Epidermal melanocyte (primary cell): ENCODE results near the gene CYP2A13.
"Not testable (repeated sequence)": the region's sequence is repeated elsewhere in the genome, so short reads cannot be mapped to it uniquely, and the experiment has no call there.

Experiments used
- DNase-seq: peaks from one replicate; pipeline ENCODE4 v3.0.0; 2011; ENCODE audit warnings: low spot score; ENCODE audit not compliant: insufficient read length

Gene CYP2A13, protein sequence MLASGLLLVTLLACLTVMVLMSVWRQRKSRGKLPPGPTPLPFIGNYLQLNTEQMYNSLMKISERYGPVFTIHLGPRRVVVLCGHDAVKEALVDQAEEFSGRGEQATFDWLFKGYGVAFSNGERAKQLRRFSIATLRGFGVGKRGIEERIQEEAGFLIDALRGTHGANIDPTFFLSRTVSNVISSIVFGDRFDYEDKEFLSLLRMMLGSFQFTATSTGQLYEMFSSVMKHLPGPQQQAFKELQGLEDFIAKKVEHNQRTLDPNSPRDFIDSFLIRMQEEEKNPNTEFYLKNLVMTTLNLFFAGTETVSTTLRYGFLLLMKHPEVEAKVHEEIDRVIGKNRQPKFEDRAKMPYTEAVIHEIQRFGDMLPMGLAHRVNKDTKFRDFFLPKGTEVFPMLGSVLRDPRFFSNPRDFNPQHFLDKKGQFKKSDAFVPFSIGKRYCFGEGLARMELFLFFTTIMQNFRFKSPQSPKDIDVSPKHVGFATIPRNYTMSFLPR

DNA sequence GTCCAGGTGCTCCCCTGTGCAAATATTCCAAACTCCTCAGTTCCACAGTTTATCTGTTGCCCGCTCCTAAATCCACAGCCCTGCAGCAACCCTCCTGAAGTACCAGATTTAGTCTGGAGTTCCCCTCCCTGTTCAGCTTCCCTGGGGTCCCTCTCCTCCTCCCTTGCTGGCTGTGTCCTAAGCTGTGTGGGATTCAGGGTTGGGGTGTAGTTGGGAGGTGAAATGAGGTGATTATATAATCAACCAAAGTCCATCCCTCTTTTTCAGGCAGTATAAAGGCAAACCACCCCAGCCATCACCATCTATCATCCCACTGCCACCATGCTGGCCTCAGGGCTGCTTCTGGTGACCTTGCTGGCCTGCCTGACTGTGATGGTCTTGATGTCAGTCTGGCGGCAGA, at the start of gene CYP2A13:
TSS of gene CYP2A13 (plus strand) at position 301 of the 400 bp plus-strand sequence. CDS start at position 322, 21 bp downstream.
- DNase-seq = no peak

DNA sequence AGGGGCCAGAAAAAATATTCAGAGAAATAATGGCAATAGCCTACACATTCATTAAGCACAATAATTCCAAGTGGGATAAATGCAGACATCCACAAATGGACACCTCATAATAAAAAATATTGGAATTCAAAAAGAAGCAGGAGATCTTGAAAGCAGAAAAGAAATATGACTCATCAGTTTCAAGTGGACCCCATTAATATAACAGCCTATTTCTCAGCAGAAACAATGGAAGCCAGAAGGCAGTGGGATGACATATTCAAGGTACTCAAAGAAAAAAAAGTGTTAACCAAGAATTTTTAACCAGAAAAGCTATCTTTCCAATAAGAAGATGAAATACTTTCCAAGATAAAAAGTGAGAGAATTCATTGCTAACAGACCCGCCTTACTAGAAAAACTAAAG, 48.4 kb upstream of the CYP2A13 start:
- no peak for DNase-seq

DNA sequence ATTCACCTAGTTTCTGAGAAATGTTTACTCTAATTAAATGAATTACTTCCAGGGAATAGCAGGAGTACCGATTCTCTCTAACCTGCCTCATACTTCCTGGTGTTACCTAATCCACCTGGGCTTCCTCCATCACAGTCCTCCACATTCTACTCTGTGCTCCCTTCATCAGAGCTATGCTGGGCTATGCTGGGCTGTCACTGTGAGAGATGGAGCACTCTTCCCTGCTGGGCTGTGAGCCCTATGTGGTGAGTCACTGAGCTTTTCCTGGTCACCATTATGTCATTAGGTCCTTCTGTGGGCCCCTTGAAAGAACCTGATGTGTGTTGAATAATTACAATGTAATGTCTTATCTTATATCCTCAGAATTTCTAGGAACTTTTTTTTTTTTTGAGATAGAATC, 43.2 kb upstream of the CYP2A13 start:
- not testable (repeated sequence) for DNase-seq

DNA sequence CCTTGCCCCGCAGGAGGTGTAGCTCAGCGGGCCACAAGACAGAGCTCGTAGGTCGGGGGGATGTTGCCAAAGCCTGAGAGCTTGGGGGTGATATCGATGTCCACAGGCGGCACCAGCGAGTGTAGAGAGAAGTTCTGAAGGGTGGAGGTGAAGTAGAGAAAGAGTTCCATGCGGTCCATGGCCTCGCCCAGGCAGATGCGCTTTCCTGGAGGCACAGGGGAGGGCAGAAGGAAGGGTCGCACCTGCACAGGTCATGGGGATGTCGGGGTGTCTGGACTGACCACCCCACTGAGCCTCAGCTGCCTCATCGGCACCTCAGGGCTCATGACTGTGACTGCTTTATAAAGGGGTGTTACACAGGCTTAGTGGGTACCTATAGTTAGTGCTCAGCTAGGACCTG, 37.8 kb upstream of the CYP2A13 start:
- DNase-seq = no peak

DNA sequence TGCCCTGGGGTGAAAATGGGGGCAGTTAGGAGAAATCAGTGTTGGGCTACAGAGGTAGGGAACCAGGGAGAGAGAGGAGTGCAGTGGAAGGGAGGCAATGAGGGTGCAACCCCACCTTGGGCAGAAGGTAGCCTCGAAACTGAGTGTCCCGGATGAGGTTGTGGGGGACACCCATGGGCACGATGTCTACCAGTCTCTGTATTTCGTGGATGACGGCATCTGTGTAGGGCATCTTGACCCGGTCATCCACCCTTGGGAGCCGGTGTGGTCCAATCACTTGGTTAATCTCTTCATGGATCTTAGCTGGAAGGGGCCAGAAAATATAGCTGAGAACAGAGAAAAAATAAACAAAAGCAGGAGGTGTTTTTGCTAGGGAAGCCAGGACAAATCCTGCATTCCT, 36.1 kb upstream of the CYP2A13 start:
- DNase-seq = not testable (repeated sequence)

DNA sequence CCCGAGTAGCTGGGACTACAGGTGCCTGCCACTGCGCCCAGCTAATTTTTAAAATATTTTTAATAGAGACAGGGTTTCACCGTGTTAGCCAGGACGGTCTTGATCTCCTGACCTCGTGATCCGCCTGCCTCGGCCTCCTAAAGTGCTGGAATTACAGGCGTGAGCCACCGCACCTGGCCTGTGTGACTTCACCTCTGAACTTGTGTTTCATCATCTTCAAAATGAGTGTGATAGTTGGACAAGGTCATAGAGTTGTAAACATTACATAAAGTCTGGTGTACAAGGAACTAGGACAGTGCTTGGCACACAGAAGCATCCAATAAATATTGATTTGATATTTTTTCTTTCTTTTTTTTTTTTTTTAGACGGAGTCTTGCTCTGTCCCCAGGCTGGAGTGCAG, 34.9 kb upstream of the CYP2A13 start:
- DNase-seq = not testable (repeated sequence)

DNA sequence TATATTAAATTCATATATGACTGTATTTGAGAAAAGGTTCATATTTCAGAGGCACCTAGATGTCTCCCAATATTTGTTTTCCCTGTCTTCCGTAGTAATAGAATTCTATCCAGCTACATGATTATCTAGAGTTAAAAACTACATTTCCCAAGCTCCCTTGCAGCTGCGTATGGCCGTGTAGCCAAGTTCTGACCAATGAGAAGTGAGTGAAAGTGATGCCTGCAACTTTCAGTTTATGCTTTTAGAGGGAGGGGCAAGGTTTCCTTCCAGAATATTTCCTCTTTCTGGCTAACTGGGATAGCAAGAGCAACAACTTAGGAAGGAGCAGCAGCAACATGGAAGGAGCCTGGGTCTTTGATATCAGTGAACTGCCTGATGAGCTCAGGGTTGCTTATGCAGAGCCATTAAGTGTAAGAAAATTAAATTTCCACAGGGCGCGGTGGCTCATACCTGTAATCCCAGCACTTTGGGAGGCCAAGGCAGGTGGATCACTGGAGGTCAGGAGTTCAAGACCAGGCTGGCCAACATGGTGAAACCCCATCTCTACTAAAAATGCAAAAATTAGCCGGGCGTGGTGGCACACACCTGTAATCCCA, 23.2 kb upstream of the CYP2A13 start:
- no peak for DNase-seq

DNA sequence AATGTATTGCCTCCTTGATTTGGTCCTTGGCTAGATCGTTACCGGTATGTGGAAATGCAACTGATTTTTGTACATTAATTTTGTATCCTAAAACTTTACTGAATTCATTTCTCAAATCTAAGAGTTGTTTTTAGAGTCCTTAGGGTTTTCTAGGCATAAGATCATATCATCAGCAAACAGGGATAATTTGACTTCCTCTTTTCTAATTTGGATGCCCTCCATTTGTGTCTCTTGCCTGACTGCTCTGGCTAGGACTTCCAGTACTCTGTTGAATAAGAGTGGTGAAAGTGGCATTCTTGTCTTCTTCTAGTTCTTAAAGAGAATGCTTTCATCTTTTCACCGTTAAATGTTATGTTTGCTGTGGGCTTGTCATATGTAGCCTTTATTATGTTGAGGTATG, 12.0 kb upstream of the CYP2A13 start:
- no peak for DNase-seq

DNA sequence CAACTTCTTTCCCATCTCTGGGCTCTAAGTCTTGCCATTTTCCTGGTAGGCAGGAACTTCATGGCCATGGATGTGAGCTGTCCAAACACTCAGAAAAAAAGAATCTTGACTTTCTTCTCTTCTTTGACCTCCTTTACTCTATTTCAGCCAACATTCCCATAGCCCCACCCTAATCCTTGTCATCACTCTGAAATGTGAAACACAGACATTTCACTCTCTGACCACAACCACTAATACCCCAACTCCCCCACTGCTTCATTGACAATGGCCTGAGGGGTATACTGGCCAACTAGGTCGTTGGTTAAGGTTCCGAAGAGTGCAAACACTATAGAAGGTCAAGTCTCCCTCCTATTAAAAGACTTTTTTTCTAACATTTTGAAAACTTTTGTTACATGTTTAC, 4.7 kb upstream of the CYP2A13 start:
- no peak for DNase-seq

DNA sequence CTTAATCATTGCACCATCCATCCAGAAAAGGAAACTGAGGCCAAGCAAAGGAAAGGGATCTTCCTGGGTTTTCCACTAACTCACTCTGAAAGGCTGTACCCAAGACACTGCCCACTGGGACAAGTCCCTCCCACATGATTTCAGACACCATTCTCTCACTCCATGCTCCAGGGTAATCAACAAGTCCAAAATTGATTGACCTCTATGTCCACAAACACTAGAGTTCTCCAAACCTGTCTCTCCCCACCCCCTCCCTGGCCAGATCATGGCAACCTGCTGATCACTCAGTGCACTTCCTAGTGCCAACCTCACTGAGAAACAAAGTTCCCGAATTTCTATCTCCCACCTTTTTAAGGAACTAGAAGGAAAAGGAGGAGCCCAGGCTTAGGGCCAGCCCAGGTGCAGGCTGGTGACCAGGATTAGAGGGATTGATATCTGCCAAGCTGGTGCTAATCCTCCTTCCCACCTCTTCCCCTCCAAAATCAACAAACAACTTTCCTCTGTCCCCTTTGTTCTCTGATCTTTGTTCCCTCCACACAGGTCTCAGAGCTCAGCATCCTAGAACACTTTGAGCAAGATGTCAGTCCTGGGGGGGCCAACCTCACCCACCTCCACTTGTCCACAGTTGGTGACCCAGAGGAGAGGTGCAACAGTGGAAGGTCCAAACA, 2.4 kb upstream of the CYP2A13 start:
- no peak for DNase-seq

DNA sequence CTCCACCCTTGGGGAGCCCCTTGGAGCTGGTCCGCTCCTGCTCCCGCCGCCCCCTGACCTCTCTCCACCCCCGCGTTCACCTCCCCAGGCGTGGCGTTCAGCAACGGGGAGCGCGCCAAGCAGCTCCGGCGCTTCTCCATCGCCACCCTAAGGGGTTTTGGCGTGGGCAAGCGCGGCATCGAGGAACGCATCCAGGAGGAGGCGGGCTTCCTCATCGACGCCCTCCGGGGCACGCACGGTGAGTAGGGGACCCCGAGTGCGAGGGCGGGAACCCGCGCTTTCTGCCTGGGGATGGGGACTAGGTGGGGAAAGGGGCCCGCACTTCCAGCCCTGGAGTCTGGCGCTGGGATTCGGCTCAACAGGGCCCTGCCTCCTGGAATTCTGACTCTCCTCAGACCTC, 1.7 kb downstream of the CYP2A13 start:
- DNase-seq = no peak

DNA sequence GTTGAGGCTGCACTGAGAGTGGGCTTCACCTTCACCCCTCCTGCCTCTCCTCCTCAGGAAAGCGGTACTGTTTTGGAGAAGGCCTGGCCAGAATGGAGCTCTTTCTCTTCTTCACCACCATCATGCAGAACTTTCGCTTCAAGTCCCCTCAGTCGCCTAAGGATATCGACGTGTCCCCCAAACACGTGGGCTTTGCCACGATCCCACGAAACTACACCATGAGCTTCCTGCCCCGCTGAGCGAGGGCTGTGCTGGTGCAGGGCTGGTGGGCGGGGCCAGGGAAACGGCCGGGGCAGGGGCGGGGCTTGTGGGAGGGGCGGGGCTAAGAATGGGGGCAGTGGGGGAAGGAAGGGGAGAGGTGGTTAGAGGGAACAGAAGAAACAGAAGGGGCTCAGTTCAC, 7.5 kb downstream of the CYP2A13 start:
- DNase-seq = no peak

DNA sequence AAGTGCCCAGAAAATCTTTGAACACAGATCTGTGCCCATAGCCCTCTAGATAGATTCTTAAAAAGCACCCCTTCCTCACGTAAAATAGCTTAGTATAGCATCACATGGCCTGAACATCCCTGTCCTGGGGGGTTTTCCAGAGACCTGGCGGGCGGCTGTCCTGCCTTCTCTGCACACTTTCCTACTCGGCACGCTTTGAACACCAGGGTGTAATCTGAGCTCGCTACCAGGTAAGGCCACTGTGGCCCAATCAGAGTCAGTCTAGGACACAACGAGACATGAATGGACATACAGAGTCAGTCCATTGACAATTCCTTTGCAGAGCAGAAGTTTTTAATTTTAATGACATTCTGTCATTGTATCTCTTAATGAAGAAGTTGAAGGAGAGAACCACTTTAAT, 8.1 kb downstream of the CYP2A13 start:
- no peak for DNase-seq

DNA sequence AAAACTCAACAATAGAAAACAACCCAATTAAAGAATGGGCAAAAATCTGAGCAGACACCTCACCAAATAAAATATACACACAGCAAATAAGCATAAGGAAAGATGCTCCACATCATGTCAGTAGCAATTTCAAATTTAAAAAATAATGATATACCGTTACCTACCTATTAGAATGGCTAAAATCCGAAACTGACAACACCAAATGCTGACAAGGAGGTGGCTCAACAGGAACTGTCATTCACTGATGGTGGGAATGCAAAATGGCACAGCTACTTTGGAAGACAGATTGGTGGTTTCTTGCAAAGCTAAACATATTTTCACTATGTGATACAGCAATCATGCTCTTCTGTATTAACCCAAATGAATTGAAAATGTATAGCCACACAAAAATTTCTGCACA, 9.1 kb downstream of the CYP2A13 start:
- no peak for DNase-seq

DNA sequence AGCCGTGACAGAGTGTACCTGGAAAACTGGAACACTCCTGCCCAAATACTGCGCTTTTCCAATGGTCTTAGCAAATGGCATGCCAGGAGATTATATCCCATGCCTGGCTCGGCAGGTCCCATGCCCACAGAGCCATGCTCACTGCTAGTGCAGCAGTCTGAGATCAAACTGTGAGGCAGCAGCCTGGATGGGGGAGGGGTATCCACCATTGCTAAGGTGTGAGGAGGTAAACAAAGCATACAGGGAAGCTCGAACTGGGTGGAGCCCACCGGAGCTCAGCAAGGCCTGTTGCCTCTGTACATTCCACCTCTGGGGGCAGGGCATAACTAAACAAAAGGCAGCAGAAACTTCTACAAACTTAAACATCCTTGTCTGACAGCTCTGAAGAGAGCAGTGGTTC, 10.5 kb downstream of the CYP2A13 start:
- DNase-seq = no peak

DNA sequence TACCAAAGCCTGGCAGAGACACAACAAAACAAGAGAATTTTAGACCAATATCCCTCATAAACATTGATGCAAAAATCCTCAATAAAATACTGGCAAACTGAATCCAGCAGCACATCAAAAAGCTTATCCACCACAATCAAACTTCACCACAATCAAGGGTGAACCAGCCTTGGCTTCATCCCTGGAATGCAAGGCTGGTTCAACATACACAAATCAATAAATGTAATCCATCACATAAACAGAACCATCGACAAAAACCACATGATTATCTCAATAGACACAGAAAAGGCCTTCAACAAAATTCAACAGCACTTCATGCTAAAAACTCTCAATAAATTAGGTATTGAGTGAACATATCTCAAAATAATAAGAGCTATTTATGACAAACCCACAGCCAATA, 14.0 kb downstream of the CYP2A13 start:
- not testable (repeated sequence) for DNase-seq

DNA sequence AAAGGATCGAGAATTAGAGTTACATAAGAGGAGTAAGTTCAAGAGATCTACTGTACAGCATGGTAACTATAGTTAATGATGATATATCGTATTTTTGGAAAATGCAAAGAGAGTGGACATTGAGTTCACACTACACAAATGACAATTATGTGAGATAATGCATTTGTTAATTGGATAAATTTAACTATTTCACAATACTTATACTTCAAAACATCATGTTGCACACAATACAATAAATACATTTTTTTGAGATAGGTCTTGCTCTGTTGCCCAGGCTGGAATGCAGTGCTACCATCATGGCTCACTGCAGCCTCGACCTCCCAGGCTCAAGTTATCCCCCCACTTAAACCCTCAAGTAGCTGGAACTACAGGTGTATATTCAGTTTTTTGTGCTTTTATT, 17.9 kb downstream of the CYP2A13 start:
- DNase-seq = no peak

DNA sequence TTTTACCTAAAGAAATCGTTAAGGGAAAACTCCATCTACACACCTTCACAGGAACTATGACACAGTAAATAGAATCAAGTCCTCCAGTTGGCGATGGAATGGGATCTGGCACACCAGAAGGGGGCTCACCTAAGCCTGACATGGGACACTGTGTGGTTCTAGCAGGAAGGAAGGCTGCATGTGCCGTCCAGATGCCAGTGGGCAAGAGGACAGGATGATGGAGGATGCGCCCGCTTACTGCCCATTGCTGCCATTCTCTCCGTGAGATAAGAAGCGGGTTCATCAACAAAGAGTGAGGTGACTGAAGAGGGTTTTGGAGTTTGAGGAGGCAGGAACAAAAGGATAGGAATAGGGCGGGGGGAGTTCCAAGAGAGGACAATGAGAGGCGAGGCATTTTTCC, 23.0 kb downstream of the CYP2A13 start:
- DNase-seq = no peak

DNA sequence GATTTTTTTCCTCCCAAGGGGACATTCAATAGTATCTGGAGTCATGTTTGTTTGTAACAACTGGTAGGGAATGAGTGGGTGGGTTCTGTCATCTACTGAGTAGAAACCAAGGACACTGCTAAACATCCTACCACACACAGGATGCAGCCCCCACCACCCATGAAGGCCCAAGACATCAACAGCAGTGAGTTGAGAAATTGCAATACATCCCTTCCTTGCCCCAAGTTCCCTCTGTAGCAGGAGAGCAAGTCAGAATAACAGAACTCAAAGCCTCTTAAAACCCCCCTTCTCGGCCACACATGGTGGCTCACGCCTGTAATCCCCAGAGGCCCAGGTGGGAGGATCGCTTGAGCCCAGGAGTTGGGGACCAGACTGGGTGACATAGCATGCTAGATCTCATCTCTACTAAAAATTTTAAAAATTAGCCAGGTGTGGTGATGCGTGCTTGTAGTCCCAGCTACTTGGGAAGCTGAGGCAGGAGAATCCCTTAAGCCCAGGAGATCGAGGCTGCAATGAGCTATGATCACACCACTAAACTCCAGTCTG, 23.6 kb downstream of the CYP2A13 start:
- no peak for DNase-seq

DNA sequence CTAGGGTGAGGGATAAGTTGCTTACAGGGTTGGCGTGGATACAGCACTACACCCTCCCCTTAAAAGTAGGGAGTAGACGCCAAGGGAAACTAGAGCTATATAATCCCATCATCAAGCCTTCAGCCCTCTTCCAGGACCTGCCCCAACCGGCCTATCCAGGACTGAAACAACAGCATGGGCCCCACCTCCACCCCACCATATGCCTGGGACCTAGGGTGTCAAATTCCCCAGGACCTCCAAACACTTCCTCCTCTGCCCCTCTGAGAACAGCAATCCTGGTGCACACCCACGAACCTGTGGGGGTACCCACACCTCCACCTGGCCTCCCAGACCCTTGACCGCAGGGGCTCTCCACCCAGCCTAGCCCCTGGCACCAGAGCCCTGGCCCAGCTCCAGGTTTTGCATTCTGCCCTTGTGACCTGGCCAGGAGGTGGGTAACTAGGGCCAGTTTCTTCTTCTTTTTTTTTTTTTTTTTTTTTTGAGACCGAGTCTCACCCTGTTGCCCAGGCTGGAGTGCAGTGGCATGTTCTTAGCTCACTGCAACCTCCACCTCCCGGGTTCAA, 24.6 kb downstream of the CYP2A13 start:
- no peak for DNase-seq

DNA sequence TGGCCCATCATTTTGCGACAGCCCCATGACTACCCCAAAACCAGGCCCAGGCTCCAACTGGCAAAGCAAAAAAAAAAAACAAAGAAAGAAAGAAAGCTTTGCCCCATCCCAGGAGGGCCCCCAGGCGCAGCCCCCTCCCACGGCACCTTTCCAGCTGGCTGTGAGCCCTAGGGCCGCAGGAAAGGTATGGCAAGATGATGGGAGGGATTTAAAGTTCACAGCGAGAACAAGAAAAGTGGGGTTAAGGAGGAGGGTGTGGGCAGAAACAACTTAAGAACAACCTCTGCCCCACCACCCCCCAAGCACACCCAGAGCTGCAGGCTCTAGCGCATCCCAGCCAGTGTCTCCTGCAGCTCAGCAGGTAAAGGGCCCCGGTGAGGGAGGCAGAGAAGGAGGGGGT, 25.9 kb downstream of the CYP2A13 start, which contains the start of gene CYP2F1:
TSS of gene CYP2F1 (plus strand) at position 301 of the 400 bp plus-strand sequence. CDS start 1,757 bp downstream, outside the sequence.
- DNase-seq = no peak

DNA sequence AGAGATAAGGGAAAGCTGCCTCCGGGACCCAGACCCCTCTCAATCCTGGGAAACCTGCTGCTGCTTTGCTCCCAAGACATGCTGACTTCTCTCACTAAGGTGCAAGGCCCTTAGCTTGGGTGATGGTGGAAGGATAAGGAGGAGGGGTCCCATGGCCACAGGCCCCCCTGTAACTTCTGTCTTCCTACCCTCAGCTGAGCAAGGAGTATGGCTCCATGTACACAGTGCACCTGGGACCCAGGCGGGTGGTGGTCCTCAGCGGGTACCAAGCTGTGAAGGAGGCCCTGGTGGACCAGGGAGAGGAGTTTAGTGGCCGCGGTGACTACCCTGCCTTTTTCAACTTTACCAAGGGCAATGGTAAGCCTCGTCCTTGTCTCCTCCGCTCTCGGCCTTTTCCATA, 28.0 kb downstream of the CYP2A13 start:
- no peak for DNase-seq
